GM13976 (cell line): ENCODE measurements around the gene LYPD5.
A peak's percentile ranks its signal among the peaks of the same experiment; 100 is the strongest.

Source experiments
- DNase-seq: peaks from one replicate; pipeline ENCODE4 v3.0.0; 2012; ENCODE audit warnings: low spot score
- in situ Hi-C: fragments of 300-500 bp; cut with MboI; formaldehyde crosslinking; loops from one replicate; pipeline ENCODE4 v1.12.0; 2022; ENCODE audit warnings: low sequenced_read_pairs, mixed read lengths, inconsistent platforms; ENCODE audit not compliant: unreplicated experiment
- TF ChIP-seq, protein P1 (sequence below): IDR thresholded peaks from 2 replicates; pipeline ENCODE4 v1.5.1; 2012; ENCODE audit warnings: borderline replicate concordance, mild to moderate bottlenecking; ENCODE audit not compliant: insufficient read depth; ENCODE audit errors: extremely low read depth, missing control alignments, control extremely low read depth

Gene LYPD5

DNA sequence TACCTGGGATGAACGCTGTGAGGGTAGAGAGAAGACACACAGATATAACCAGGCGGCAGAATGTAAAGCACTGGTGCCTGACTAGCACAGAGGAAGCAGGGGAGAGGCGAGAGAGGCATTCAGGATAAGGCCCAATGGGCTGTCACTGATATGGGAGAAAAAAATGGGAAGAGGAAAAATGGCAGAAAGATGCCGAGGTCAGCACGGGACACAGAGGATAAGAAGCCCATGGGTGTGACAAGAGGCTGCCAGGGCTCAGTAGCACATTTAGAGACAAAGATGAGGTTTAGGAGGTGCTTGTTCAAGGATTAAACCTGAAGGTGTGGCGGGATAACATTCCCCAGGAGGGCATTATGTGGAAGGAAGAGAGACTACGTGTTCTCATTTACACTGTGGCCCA lies 53.1 kb downstream of the LYPD5 start:
- TF ChIP-seq, protein P1, sequence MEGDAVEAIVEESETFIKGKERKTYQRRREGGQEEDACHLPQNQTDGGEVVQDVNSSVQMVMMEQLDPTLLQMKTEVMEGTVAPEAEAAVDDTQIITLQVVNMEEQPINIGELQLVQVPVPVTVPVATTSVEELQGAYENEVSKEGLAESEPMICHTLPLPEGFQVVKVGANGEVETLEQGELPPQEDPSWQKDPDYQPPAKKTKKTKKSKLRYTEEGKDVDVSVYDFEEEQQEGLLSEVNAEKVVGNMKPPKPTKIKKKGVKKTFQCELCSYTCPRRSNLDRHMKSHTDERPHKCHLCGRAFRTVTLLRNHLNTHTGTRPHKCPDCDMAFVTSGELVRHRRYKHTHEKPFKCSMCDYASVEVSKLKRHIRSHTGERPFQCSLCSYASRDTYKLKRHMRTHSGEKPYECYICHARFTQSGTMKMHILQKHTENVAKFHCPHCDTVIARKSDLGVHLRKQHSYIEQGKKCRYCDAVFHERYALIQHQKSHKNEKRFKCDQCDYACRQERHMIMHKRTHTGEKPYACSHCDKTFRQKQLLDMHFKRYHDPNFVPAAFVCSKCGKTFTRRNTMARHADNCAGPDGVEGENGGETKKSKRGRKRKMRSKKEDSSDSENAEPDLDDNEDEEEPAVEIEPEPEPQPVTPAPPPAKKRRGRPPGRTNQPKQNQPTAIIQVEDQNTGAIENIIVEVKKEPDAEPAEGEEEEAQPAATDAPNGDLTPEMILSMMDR: no peak
- in situ Hi-C loops: loop anchor here (5.0 kb wide), 1 partner anchor 33 kb away; the partner anchor contains the start of gene KCNN4
- DNase-seq: no peak

DNA sequence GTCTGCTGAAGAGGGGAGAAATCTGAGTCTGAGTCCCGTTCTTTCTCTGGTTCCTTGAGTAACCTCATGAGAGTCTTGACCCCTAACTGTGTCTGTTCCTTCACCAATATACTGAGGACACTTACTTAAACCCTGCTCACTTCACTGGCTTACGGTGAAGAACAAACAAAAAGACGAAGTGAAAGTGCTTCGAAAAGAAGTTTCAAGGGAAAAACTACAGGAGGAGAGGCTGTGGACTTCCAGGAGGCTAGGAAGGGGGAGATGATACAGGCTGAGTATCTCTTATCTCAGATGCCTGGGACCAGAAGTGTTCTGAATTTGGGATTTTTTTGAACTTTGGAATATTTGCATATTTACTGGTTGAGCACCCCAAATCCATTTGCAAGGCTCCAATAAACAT lies 53.6 kb downstream of the LYPD5 start:
- TF ChIP-seq, protein P1: no peak
- DNase-seq: no peak
- in situ Hi-C loops: loop anchor here (5.0 kb wide), 1 partner anchor 34 kb away; the partner anchor contains the start of gene KCNN4

DNA sequence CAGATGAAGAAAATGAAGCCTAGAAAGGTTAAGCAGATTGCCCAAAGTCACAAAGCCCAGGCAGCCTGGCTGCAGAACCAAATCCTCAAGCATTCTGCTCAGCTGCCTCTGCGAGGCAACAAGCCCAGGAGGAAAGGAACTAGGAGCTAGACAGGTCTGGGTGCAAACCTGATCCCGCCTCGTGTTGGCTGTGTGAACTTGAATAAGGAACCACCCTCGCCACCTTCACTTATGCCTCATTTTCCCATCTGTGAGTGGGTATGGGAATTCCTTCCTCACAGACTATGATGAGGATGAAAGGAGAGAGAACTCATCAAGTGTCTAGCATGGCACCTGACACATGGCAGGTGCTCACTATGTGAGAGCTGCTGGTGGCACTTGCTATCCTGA lies 54.0 kb downstream of the LYPD5 start:
- no peak for DNase-seq
- in situ Hi-C loops: loop anchor here (5.0 kb wide), 1 partner anchor 34 kb away; the partner anchor contains the start of gene KCNN4
- TF ChIP-seq, protein P1: no peak

DNA sequence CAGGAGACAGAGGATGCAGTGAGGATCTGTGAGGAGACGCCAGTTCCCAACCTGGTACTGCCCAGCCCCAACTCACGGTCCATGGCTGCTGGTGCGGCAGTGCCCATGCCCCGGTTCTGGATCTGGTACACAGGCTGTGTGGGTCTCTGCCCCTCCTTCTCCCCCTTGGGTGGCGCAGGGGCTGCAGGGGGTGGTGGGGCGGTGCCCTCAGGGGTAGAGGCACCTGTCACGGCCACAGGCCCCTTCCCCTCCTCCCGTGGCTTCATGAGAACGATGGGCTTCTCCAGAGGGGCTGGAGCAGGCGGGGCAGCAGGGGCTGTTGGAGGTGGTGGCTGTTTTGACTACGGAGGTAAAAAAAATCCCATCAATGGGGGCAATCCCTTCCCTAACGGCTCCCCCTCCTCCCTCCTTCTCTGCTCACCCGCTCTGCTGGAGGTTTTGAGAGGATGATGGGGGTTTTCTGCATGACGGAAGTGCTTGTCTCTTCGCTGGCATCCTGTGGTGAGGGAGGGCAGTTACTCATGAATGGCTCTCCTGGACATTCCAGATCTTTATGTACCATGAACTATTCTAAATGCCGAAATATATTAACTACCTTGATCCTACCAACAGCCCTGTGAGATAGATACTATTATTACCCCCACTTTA lies 54.6 kb downstream of the LYPD5 start:
- in situ Hi-C loops: loop anchor here (5.0 kb wide), 1 partner anchor 35 kb away; the partner anchor contains the start of gene KCNN4
- DNase-seq: peak; percentile 69
- TF ChIP-seq, protein P1: no peak
